ENCODE measurements around the gene ALKBH3. TPM values are rescaled to one million over a fixed set of nuclear protein-coding genes. Genes with fewer than 3 reads are reported as not detected.

ALKBH3 gene
- total RNA-seq, 1 donor from 2014 or later = 27.3 TPM

- no peak for TF ChIP-seq CTCF (conservative IDR thresholded peaks at IDR 0.05; ENCODE audit: low read depth, low read length)
- H3K4me3 ChIP-seq (ENCODE audit: low read depth, low read length) = no peak overlapping the region
- no peak for DNase-seq (ENCODE audit: low read depth)
Measured at GRCh38 chr11:43919852-43920597, 39.4 kb downstream of the ALKBH3 start.

GRCh38 chr11:43920598-43921419 is 40.2 kb downstream of the ALKBH3 start:
- H3K4me3 ChIP-seq (ENCODE audit: low read depth, low read length) = no peak overlapping the region
- peak; percentile 100 for DNase-seq (ENCODE audit: low read depth)
- no peak for TF ChIP-seq CTCF (conservative IDR thresholded peaks at IDR 0.05; ENCODE audit: low read depth, low read length)

GRCh38 chr11:43921561-43922294 is 41.1 kb downstream of the ALKBH3 start:
- no peak for DNase-seq (ENCODE audit: low read depth)
- H3K4me3 ChIP-seq (ENCODE audit: low read depth, low read length) = no peak overlapping the region
- no peak for TF ChIP-seq CTCF (conservative IDR thresholded peaks at IDR 0.05; ENCODE audit: low read depth, low read length)

- no peak for TF ChIP-seq CTCF (conservative IDR thresholded peaks at IDR 0.05; ENCODE audit: low read depth, low read length)
- H3K4me3 ChIP-seq (ENCODE audit: low read depth, low read length) = no peak overlapping the region
- DNase-seq (ENCODE audit: low read depth) = no peak
Measured at GRCh38 chr11:43922295-43922648, 41.6 kb downstream of the ALKBH3 start.

- no peak for TF ChIP-seq CTCF (conservative IDR thresholded peaks at IDR 0.05; ENCODE audit: low read depth, low read length)
- DNase-seq (ENCODE audit: low read depth) = no peak
- H3K4me3 ChIP-seq (ENCODE audit: low read depth, low read length) = no peak overlapping the region
Measured at GRCh38 chr11:43922744-43923405, 42.2 kb downstream of the ALKBH3 start.

GRCh38 chr11:43923406-43924111 is 42.9 kb downstream of the ALKBH3 start:
- H3K4me3 ChIP-seq (ENCODE audit: low read depth, low read length) = no peak overlapping the region
- no peak for TF ChIP-seq CTCF (conservative IDR thresholded peaks at IDR 0.05; ENCODE audit: low read depth, low read length)
- no peak for DNase-seq (ENCODE audit: low read depth)

All from epithelial cell of proximal tubule (primary cell).